Uterus (tissue), 4 donors: ENCODE measurements around the gene MT1M. TPM values are rescaled to one million over a fixed set of nuclear protein-coding genes. Genes with fewer than 3 reads are reported as not detected.

ENCODE experiments used
- DNase-seq, 2 donors: peaks; one replicate each; pipeline ENCODE4 v3.0.0-alpha.2; 2019 to 2020
- H3K27ac ChIP-seq, 2 donors: fragments of 200-600 bp; sonication (generic); 1 replicate in 1 of 2; 2 replicates in 1 of 2; pipeline ENCODE4 v1.5.1; 2016 to 2018
- H3K27me3 ChIP-seq, 2 donors: fragments of 200-600 bp; sonication (generic); one replicate each; pipeline ENCODE4 v1.5.1; 2018 to 2019; ENCODE audit warnings: control low read depth in 1 of 2
- H3K36me3 ChIP-seq, 2 donors: fragments of 200-600 bp; sonication (generic); one replicate each; pipeline ENCODE4 v1.5.1; 2019; ENCODE audit warnings: control low read depth in 1 of 2
- H3K4me1 ChIP-seq, 2 donors: fragments of 200-600 bp; sonication (generic); one replicate each; pipeline ENCODE4 v1.5.1; 2018 to 2019; ENCODE audit warnings: control low read depth in 1 of 2
- H3K4me3 ChIP-seq, 2 donors: fragments of 200-600 bp; sonication (generic); 1 replicate in 1 of 2; 2 replicates in 1 of 2; pipeline ENCODE4 v1.5.1; 2018 to 2019; ENCODE audit warnings: mild to moderate bottlenecking in 1 of 2
- H3K9me3 ChIP-seq, 2 donors: fragments of 200-600 bp; sonication (generic); one replicate each; pipeline ENCODE4 v1.5.1; 2019; ENCODE audit warnings: control low read depth in 1 of 2
- POLR2A ChIP-seq, 2 donors: fragments of 450-650 bp; IDR thresholded peaks; one replicate each; pipeline ENCODE4 v1.6.1; 2016; ENCODE audit warnings: antibody characterized with exemption in 2 of 2, mild to moderate bottlenecking in 1 of 2, moderate library complexity in 1 of 2
- intact Hi-C: fragments of 100-400 bp; cut with DNase I; formaldehyde crosslinking; loops from one replicate; pipeline ENCODE4 v1.15.1; 2023; ENCODE audit warnings: low total_unique reads
- total RNA-seq, 4 donors: library from RNA; depleted of rRNA in 3 of 4; stranded (reverse); fragments of >200 nt in 3 of 4; gene quantifications; one replicate each; pipeline versions ENCODE4 v1.1.0 to v1.2.4, GENCODE V29; 2014 to 2023
- TF ChIP-seq, protein P1 (sequence below), 4 experiments: fragments of 200-600 bp in 2 of 4; fragments of 450-650 bp in 2 of 4; sonication (generic) in 2 of 4; IDR thresholded peaks; one replicate each; pipeline ENCODE4 v1.5.1; 2016 to 2019; ENCODE audit warnings: antibody characterized with exemption in 4 of 4, mild to moderate bottlenecking in 2 of 4, moderate library complexity in 1 of 4
- donor health status: DM: yes; HTN: yes; CAD: no.

MT1M gene
- total RNA-seq, 4 donors from 2014 or later, result 6.2 to 16.6 TPM; not detected in 2

GRCh38 chr16:56589141-56590039, 43.1 kb upstream of the MT1M start, which contains the start of gene MT3:
Gene MT3 (plus strand): TSS chr16:56589528. CDS start chr16:56589591, 63 bp downstream.
- H3K27me3 ChIP-seq, result no peaks in the 10 kb centered on the region
- H3K9me3 ChIP-seq, result no peaks in the 10 kb centered on the region
- TF ChIP-seq, protein P1, sequence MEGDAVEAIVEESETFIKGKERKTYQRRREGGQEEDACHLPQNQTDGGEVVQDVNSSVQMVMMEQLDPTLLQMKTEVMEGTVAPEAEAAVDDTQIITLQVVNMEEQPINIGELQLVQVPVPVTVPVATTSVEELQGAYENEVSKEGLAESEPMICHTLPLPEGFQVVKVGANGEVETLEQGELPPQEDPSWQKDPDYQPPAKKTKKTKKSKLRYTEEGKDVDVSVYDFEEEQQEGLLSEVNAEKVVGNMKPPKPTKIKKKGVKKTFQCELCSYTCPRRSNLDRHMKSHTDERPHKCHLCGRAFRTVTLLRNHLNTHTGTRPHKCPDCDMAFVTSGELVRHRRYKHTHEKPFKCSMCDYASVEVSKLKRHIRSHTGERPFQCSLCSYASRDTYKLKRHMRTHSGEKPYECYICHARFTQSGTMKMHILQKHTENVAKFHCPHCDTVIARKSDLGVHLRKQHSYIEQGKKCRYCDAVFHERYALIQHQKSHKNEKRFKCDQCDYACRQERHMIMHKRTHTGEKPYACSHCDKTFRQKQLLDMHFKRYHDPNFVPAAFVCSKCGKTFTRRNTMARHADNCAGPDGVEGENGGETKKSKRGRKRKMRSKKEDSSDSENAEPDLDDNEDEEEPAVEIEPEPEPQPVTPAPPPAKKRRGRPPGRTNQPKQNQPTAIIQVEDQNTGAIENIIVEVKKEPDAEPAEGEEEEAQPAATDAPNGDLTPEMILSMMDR (IDR thresholded peaks at IDR 0.05), result no peak
- TF ChIP-seq POLR2A (IDR thresholded peaks at IDR 0.05), result no peak
- no peak for DNase-seq
- peak within 1 kb of the TSS in 1 of 2 donors; percentile 3 for H3K4me3 ChIP-seq
- H3K36me3 ChIP-seq, result no peaks in the 10 kb centered on the region
- peaks cover 0 to 8% of the 10 kb centered on the region in 2 donors for H3K4me1 ChIP-seq
- no peak within 1 kb of the TSS for H3K27ac ChIP-seq
- intact Hi-C loops, result no loop called here

DNA sequence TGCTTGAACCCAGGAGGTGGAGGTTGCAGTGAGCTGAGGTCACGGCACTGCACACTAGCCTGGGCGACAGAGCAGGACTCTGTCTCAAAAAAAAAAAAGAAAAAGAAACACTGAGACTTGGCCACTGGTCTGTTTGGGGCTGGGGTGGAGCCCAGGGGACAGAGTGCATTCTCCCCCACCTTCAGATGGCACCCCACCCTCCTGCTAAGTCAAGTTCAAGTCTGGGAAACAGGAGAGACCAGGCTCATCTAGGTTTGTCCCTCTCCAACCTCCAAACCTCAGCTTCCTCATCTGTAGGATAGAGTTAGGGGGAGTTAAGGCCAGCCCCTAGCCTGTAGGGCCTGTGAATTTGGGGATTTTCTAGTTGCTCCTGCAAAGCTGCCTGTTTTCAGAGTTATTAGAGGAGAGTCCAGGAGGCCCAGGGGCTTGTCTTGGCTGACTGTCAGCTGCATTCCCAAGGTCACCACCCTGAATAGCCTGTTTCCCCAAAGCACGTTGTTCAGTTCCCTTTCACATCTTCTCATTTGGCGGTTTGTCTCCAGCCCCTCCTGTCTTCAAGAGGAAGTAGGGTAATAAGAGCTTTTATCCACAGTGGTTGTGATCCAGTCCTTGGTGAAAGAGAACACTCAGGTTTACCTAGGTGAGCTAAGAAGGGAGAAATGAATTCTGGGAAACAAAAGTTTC, 40.9 kb upstream of the MT1M start:
- no peak overlapping the region for H3K4me3 ChIP-seq
- no peaks in the 10 kb centered on the region for H3K27me3 ChIP-seq
- H3K36me3 ChIP-seq, result no peaks in the 10 kb centered on the region
- H3K4me1 ChIP-seq, result peaks cover 0 to 8% of the 10 kb centered on the region in 2 donors
- H3K9me3 ChIP-seq, result no peaks in the 10 kb centered on the region
- TF ChIP-seq, protein P1 (IDR thresholded peaks at IDR 0.05), result no peak
- TF ChIP-seq POLR2A (IDR thresholded peaks at IDR 0.05), result no peak
- DNase-seq, result no peak
- no peak overlapping the region for H3K27ac ChIP-seq
- intact Hi-C loops, result no loop called here

- Histone ChIP-seq H3K4me1 (peaks cover 0 to 8% of the 10 kb centered on the region in 2 donors), H3K27me3 (no peaks in the 10 kb centered on the region), H3K4me3 (no peak overlapping the region), H3K27ac (no peak overlapping the region), H3K36me3 (no peaks in the 10 kb centered on the region), H3K9me3 (no peaks in the 10 kb centered on the region)
- no peak for TF ChIP-seq POLR2A (IDR thresholded peaks at IDR 0.05)
- TF ChIP-seq, protein P1 (IDR thresholded peaks at IDR 0.05), result no peak
- DNase-seq, result no peak
- intact Hi-C loops, result no loop called here
These were observed 38.7 kb upstream of the MT1M start for GRCh38 chr16:56593573-56594291.

DNA sequence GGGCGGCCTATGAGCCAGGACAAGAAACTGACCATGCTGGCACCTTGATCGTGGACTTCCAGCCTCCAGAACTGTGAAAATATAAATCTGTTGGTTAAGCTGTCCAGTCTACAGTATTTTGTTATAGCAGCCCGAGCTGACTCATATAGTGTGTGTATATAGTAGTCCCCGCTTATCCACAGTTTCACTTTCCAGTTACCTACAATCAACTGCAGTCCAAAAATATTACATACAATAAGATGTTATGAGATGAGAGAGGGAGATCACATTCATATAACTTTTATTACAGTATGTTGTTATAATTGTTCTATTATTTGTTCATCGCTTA, 38.2 kb upstream of the MT1M start:
- DNase-seq, result no peak
- Histone ChIP-seq H3K27me3 (no peaks in the 10 kb centered on the region), H3K4me3 (no peak overlapping the region), H3K36me3 (no peaks in the 10 kb centered on the region), H3K4me1 (peaks cover 0 to 5% of the 10 kb centered on the region in 2 donors), H3K27ac (no peak overlapping the region), H3K9me3 (no peaks in the 10 kb centered on the region)
- intact Hi-C loops, result no loop called here
- no peak for TF ChIP-seq POLR2A (IDR thresholded peaks at IDR 0.05)
- TF ChIP-seq, protein P1 (IDR thresholded peaks at IDR 0.05), result no peak
